ENCODE results near the gene OST4.
A peak's percentile ranks its signal among the peaks of the same experiment; 100 is the strongest.
"Not testable (repeated sequence)": the region's sequence is repeated elsewhere in the genome, so short reads cannot be mapped to it uniquely, and the experiment has no call there.

The OST4 gene

GRCh38 chr2:27071277-27071989, at the start of gene OST4:
OST4 (minus strand) TSS chr2:27071654.
- DNase-seq: peak; percentile 68

- DNase-seq: not testable (repeated sequence)
Observed at GRCh38 chr2:27119330-27119670, 47.8 kb upstream of the OST4 start.

GRCh38 chr2:27118525-27119329, 47.3 kb upstream of the OST4 start, which contains the start of gene CGREF1:
CGREF1 (minus strand) TSS chr2:27119128; CDS start chr2:27104366, 14,762 bp downstream.
- DNase-seq: no peak

- DNase-seq: no peak
Observed at GRCh38 chr2:27117995-27118524, 46.6 kb upstream of the OST4 start.

- no peak for DNase-seq
Observed at GRCh38 chr2:27115519-27115918, 44.1 kb upstream of the OST4 start.

- not testable (repeated sequence) for DNase-seq
Observed at GRCh38 chr2:27111392-27112078, 40.1 kb upstream of the OST4 start.

GRCh38 chr2:27110603-27111352, 39.3 kb upstream of the OST4 start:
- DNase-seq: not testable (repeated sequence)

GRCh38 chr2:27109083-27109482, 37.6 kb upstream of the OST4 start:
- DNase-seq: no peak

GRCh38 chr2:27108221-27108620, 36.8 kb upstream of the OST4 start:
- DNase-seq: no peak

GRCh38 chr2:27105981-27106380, 34.5 kb upstream of the OST4 start:
- no peak for DNase-seq

- DNase-seq: no peak
Observed at GRCh38 chr2:27102329-27102728, 30.9 kb upstream of the OST4 start.

- DNase-seq: no peak
Observed at GRCh38 chr2:27100036-27100435, 28.6 kb upstream of the OST4 start.

- no peak for DNase-seq
Observed at GRCh38 chr2:27099334-27099955, 28.0 kb upstream of the OST4 start.

- DNase-seq: no peak
Observed at GRCh38 chr2:27097341-27097740, 25.9 kb upstream of the OST4 start.

- no peak for DNase-seq
Observed at GRCh38 chr2:27096748-27097297, 25.4 kb upstream of the OST4 start.

GRCh38 chr2:27095745-27096651, 24.5 kb upstream of the OST4 start:
- DNase-seq: no peak

- no peak for DNase-seq
Observed at GRCh38 chr2:27095427-27095744, 23.9 kb upstream of the OST4 start.

GRCh38 chr2:27094353-27094984, 23.0 kb upstream of the OST4 start:
- DNase-seq: no peak

- no peak for DNase-seq
Observed at GRCh38 chr2:27093430-27094352, 22.2 kb upstream of the OST4 start.
